GM19193 (cell line): ENCODE data around the gene FSIP1.

ENCODE experiments used
- POLR2A ChIP-seq: IDR thresholded peaks from 4 replicates; pipeline ENCODE4 v1.6.1; 2011; ENCODE audit not compliant: insufficient read depth, insufficient read length; ENCODE audit errors: extremely low read depth

The FSIP1 gene

GRCh38 chr15:39589815-39590644 lies 192.6 kb downstream of the FSIP1 start:
- TF ChIP-seq POLR2A = no peak

- no peak for TF ChIP-seq POLR2A
Measured at GRCh38 chr15:39589193-39589814, 193.3 kb downstream of the FSIP1 start.

- no peak for TF ChIP-seq POLR2A
Measured at GRCh38 chr15:39588531-39589192, 194.0 kb downstream of the FSIP1 start.

- no peak for TF ChIP-seq POLR2A
Measured at GRCh38 chr15:39587731-39588530, 194.7 kb downstream of the FSIP1 start.

GRCh38 chr15:39587096-39587721 lies 195.4 kb downstream of the FSIP1 start:
- no peak for TF ChIP-seq POLR2A

- no peak for TF ChIP-seq POLR2A
Measured at GRCh38 chr15:39586387-39587095, 196.1 kb downstream of the FSIP1 start.

GRCh38 chr15:39585871-39586301 lies 196.8 kb downstream of the FSIP1 start:
- TF ChIP-seq POLR2A = no peak

- TF ChIP-seq POLR2A = no peak
Measured at GRCh38 chr15:39585389-39585841, 197.2 kb downstream of the FSIP1 start.

GRCh38 chr15:39584662-39585388 lies 197.8 kb downstream of the FSIP1 start:
- no peak for TF ChIP-seq POLR2A

GRCh38 chr15:39584266-39584659 lies 198.4 kb downstream of the FSIP1 start:
- no peak for TF ChIP-seq POLR2A

- no peak for TF ChIP-seq POLR2A
Measured at GRCh38 chr15:39583596-39584265, 198.9 kb downstream of the FSIP1 start.

GRCh38 chr15:39582977-39583595 lies 199.6 kb downstream of the FSIP1 start:
- no peak for TF ChIP-seq POLR2A
